Endometrium (tissue), 2 donors: ENCODE results near the gene GIMAP8.
A peak's percentile ranks its signal among the peaks of the same experiment; 100 is the strongest.
"Not testable (repeated sequence)": the region's sequence is repeated elsewhere in the genome, so short reads cannot be mapped to it uniquely, and the experiment has no call there.

ENCODE experiments used
- FAIRE-seq: peaks from 2 replicates; lab custom pipeline; 2012; peaks lifted over from hg19 to GRCh38; lab: Jason Lieb, UNC
- donor health status: control.
- donor health status: control.

The GIMAP8 gene

DNA sequence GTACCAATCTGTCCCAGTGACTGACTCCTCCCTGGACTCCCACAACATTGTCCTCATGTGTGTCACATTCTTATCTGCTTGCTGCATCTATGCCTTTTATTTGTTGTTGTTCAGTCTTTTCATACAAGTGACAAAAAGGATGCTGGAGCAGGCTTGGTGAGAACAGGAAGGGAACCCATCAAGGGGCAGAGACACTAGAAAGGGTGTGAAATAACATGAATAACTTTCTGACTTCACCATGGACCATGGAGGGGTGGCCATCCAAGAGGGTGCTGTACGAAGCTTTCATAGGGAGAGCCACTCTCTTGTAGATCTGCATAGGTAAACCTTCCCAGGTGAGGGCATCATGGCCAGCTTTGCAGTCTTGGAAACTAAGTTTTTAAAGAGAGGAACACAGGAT lies 14.5 kb downstream of the GIMAP8 start:
- FAIRE-seq: no peak

DNA sequence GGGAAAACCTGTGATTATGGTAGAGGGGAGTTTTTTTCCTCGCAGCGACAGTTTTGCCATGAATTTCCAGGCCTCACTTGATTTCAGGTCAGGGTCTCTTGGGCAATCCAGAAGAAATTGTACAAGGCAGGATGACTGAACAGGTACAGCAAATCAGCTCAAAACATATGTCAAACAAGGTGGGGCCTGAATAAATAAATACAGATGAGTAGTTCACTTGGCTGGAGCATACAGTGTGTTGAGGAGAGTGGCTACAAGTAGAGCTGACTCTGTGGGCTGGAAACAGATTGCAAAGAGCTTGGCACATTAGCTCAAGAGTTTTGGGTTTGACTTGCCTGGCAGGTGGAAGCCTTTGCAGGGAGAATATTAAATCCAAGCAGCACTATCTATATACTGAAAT lies 15.0 kb downstream of the GIMAP8 start:
- no peak for FAIRE-seq

DNA sequence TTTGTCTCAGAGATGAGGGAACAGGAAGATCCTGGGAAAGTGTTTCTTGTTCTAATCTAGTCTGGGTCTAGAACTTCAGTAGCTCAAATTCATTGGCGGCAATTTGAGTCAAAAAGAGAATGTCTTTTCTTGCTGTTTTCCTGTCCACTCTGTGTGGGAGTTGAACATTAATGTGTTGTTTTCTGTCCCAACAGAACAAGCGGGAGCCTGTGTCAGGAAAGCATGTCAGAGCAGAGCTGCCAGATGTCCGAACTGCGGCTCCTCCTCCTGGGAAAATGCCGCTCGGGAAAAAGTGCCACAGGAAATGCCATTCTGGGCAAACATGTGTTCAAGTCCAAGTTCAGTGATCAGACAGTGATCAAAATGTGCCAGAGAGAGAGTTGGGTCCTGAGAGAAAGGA lies 16.0 kb downstream of the GIMAP8 start:
- FAIRE-seq: no peak

DNA sequence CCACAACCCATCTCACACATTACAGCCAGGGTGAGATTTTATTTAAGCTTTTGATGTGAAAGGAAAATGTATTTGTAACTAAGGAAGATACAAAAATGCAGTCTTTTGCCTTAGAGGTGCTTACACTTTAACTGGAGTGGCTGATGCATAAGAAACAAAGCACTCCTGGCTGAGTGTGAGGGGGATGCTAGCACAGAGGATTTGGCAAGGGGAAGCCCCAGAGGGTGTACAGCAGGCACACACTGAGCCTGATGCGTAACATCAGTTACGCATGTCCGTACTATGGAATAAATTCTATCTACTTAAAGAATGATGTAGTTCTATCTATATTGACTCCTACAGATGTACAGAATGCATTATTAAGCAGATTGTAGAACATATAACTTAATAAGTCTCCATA lies 17.8 kb downstream of the GIMAP8 start:
- FAIRE-seq: no peak

DNA sequence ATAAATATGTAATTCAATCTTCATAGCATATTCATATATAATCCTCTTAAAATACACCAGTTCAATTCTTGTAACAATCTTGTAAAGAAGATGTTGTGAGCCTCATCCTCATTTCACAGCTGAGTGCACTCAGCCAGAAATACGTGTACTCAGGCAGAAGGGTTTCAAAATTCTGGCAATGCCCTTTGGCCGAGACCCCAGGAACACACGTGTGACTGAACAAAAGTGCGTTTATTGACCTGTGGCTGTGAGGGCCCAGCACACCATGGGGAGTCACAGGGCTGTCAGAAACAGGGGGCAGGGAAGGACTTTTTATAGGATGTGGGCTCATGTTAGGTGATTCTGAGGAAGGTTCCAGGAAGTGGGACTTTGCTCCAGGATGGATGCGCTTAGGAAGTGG lies 21.5 kb downstream of the GIMAP8 start:
- FAIRE-seq: no peak

DNA sequence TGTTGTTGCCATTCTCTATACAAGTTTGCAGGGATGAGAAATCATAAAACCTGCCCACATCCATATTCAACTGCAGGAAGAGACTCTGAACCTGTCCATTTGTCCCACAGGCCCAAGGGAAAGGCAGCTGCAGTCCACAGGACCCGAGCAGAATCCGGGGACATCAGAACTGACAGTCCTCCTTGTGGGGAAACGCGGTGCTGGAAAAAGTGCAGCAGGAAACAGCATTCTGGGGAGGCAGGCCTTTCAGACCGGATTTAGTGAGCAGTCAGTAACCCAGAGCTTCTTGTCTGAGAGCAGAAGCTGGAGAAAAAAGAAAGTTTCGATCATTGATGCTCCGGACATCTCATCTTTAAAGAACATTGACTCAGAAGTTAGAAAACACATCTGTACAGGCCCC lies 23.5 kb downstream of the GIMAP8 start:
- no peak for FAIRE-seq

DNA sequence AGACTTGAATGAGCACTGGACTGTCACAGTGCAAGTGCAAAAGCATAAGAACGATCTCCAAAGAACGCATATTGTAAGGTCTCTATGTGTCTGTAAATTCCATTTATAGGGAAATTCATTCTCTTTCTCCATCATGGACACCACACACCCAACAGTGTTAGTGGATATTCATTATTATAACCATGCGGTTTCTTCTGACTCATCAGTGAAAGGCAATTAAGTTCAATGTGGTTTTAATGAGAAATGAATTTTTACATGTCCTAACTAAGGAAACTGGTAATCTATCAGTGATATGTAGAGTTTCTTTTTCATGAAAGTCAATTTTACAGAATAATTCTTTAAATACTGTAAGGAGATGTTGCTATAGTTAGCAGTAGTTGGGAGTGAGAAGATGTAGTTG lies 25.9 kb downstream of the GIMAP8 start:
- FAIRE-seq: no peak

DNA sequence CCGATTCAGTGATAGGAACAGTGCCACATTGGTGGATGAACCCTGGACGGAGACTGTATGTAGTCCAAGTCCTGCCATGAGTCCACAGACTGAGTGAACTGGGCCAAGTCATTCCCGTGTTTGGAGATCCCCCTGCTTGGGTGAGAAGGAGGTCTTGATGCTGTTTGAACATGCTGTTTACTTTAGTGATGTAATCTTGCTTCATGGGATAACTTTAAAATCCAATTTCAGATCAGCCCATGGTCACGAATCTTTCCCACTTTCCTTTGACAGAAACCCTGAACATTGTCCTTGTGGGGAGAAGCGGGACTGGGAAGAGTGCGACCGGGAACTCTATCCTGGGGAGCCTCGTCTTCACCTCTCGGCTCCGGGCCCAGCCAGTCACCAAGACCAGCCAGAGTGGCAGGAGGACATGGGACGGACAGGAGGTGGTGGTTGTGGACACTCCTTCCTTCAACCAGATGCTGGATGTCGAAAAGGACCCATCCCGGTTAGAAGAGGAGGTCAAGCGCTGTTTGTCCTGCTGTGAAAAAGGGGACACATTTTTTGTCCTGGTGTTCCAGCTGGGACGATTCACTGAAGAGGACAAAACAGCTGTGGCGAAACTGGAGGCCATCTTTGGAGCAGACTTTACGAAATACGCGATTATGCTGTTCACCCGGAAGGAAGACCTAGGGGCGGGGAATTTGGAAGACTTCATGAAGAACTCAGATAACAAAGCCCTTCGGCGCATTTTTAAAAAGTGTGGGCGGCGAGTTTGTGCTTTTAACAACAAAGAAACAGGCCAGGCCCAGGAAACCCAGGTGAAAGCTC lies 26.6 kb downstream of the GIMAP8 start:
- FAIRE-seq: no peak

DNA sequence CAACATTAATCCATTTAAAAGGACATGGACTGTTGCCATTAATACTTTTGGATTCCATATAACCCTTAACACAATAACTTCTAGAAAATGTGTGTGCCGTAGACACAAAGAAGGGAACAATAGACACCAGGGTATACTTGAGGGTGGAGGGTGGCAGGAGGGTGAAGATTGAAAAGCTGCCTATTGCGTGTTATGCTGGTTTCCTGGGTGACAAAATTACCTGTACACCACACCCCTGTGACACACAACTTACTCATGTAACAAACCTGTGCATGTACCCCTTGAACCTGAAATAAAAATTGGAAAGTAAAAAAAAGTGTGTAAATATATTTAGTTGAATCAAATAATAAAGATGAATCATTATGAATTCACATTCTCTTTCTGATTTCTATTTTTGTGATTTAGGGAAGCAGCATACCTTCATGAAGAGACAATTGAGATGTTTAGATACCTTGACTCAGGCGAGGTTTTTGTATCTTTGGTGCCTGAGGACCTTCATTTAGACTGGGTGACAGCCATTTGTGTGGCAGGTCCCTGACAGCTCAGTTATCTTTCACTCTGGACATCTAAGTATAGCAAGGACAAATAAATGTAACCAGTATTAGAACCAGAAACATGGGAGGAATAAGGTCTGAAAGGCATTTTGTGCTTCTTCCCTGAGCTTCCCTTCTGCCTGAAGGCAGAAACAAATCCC lies 28.7 kb downstream of the GIMAP8 start:
- FAIRE-seq: no peak

DNA sequence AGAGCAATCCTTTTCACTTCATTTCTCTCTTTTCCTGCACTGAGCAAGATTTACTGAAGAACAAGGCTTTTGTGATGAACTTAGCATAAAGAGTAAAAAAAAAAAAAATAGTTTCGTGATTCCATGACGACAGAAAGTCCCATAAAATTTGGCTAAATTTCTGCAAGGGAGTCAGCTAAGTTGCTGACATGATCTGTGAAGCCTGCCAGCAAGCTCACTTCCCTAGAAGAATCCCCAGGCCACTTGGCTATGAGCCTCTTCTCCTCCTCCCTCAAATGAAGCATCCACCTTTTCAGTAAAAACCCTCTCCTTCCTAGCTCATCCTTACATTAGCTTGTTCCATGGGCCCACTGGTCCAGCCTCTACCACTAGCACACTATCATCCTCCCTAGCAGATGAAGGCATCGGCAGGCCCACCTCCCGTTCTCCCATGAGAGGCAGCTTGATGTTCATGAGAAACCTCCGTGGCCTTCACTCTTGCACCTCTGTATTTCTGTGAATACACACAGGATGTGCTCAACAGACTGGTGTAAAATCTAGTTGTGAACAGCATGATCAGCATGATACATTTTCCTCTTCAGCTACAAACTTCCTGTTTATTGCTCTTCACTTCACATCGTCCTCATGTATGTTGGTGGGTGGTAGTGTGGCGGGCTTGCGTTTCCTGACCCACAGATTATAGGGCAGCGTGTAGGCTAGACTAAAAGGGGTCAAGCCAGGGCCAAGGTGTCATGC lies 30.9 kb downstream of the GIMAP8 start:
- FAIRE-seq: no peak

DNA sequence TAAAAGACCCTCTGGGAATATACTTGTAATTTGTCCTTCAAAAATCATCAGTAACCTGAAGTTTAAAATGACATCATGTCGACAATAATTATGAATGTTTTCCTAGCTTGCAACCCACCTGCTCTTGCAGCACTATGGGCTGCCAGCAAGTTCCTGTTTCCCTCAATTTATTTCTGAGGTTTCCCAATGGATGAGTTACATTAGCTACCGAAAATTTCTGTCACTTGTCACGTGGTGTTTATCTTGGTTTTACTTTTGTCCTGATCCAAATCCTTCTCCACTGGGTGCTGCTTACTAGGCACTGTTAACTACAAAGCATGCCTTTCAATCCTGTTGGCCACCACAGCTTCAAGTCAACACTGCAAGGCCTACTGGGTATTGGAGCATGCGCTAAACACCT lies 31.5 kb downstream of the GIMAP8 start:
- no peak for FAIRE-seq

DNA sequence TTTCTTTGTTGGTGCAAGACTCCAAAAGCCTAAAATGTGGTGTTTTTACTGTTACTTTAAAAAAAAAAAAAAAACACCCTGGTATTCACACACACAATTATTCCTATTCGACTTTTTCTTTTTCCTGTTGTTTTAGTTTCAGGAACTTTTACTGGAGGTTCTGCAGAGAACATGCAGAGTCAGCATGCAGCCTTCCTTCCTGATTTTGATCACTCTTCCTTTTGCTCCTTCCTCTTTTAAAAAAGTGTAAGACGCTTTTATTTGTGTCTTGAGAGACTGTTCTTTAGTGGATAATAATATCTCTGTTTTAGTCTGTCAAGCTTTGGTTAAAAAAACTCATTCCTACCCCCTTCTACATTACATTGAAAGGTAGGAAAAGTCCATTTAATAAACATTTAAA lies 33.1 kb downstream of the GIMAP8 start:
- peak; percentile 50 for FAIRE-seq

DNA sequence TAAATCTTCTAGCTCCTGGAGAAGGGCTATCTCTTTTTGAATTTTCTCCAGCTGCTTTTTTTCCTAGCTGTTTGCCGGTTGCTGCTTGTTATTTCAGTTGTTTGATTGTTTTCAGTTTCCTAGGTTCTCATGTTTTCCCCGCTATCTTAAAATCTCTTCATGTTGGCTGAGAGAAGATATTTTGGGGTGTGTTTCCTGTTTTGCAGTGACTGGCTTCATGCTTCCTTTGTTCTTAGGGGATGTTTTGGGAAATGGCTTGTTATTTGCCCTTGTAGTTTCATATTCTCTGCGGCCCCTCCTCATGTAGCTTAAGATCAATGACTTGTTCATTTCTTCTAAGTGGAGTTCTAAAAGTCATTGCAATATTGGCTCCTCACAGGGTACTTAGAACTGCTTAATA lies 33.6 kb downstream of the GIMAP8 start:
- peak; percentile 94 for FAIRE-seq

DNA sequence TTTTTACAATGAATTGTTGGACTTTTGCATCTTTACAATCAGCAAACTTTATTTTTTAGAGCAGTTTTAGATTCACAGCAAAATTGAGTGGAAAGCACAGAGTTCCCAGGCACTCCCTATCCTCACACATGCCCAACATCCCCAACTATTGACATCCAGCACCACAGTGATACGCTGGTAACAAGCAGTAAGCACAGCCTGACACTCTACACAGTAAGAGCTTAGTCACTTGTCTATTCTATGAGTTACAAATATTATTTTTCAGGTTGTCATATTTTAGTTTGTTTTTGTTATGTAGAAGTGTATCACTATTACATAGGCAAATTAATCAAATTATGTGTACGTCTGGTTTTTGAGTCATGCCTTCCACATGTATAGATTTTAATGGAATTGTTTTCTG lies 37.2 kb downstream of the GIMAP8 start:
- no peak for FAIRE-seq

DNA sequence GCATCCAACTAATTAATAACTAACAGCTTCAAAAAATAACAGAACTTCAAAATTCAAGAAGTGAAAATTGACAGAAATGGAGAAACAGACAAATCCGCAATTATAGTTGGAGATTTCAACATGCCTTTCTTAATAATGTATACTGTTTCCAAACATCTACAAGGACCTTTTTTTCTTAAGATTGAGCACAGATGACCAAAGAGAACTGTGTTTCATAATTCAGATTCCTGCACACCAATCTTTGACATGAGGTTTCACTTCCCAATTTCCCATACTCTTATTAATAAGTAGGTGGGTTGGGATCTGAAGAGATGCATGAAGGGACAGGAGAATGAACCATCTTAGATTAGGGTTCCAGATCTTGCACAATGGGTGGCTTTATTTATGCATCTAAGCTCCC lies 39.4 kb downstream of the GIMAP8 start:
- no peak for FAIRE-seq

DNA sequence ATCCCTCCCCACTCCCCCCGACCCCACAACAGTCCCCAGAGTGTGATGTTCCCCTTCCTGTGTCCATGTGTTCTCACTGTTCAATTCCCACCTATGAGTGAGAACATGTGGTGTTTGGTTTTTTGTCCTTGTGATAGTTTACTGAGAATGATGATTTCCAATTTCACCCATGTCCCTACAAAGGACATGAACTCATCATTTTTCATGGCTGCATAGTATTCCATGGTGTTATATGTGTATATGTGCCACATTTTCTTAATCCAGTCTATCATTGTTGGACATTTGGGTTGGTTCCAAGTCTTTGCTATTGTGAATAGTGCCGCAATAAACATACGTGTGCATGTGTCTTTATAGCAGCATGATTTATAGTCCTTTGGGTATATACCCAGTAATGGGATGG lies 43.0 kb downstream of the GIMAP8 start:
- FAIRE-seq: not testable (repeated sequence)

DNA sequence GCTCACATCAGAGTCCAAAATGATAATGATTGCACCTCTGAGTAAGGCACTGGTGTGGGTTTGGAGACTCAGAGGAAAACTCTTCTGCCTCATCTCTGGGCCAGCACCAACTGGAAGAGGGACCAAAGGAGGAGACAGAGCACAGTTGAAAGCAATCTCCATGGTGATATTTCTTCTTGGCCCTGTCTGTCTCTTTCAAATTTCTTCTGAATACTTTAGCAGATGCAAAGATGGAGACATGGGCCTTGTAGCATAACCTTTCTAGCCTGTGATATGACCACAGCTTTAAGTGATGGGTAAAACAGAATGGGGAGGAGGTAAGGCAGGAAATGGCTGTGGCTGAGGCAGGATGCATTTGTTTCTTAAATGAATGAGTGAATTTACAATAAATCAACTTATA lies 52.1 kb downstream of the GIMAP8 start:
- FAIRE-seq: no peak

DNA sequence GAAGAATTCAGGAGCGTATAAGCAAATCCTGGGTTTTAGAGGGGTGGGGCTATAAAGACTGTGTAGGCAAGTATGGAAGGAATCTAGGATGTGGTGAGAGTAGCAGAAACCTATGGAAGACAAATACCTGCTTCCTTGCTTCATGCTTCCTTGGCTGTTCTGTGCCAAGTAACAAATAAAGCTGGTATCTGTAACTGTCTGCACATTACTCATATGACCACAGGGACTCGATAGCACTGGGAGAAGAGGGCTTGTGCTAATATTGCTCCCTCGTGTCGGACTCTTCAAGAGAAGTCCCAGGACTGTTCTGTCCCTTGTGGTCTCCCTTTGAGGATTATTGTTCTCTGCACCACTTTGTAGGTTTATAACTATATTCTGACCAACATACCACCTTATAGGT lies 52.7 kb downstream of the GIMAP8 start:
- FAIRE-seq: no peak

DNA sequence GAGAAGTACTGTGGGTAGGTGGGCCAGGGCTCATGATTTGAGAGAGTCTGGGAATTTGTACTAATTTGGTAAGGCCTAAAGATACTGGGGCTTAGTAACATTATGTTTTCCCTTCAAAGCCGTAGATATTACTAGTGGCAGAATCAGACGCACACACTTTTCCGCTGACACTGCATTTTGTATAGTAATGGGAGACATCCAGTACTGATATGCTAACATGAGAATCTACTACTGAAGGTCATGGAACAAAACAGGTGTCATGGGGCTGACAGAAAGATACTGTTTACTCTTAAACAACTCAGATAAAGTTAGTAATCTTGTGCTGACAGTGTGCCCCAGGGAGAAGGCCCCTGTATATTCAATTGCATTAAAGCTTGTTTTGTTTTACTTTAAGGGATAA lies 53.2 kb downstream of the GIMAP8 start:
- no peak for FAIRE-seq

DNA sequence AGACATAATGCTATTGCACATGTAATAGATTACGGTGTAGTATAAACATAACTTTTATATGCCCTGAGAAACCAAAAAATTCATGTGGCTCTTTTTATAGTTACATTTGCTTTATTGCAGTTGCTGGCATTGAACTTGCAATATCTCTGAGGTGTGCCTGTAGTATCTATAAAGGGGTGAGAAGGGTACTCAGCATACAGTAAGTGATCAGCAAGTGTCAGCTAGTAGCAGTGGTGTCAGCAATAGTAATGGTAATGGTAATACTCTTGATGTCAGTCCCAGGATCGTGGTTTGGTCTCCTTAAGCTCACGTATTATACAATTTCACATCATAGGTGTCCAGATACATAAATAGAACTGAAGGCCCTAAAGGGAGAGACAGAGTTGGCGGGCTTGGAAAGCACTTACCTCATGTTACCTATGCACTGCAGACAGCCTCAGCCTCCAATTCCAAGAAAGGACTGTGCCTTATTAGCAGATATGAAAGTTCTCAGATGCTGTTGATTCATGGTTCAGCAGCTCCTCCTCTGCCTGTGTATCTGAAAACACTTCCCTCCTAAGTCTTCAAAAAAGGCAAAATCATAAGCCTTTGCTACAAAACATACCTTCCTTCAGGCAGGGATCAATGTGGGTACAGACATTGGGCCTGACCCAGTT lies 57.6 kb downstream of the GIMAP8 start:
- no peak for FAIRE-seq

DNA sequence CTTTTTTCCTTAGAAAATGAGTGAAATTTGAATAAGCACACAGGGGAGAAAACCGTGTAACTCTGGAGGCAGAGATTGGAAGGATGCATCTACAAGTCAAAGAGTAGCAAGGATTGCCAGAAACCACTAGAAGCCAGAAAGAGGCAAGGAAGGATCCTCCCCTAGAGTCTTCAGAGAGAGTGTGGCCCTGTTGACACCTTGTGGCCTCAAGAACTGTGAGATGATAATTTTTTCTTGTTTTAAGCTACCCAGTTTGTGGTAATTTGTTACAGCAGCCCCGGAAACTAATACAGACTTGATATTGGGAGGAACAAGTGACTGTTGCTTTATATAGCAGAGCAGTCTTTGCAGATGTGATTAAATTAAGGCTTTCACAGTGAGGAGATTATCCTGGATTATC lies 60.6 kb downstream of the GIMAP8 start:
- no peak for FAIRE-seq

DNA sequence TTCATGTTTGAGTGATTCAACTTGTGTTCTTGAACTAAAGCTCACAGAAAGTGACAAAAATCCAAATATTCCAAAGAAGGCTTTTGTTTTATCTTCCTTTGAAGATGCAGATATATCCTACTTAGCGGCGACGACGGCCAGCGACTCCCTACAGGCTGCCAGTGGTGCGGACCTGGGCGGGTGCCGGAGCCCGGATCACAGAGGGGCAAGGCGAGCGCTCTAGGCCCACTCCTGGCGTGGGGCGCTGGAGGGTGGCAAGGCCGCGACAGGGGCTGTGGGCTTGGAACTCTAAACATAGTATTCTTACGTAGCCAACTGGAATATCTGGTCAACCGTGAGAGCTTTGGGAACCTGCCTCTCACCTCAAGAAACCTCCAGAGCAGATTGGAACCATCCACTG lies 63.3 kb downstream of the GIMAP8 start:
- no peak for FAIRE-seq

DNA sequence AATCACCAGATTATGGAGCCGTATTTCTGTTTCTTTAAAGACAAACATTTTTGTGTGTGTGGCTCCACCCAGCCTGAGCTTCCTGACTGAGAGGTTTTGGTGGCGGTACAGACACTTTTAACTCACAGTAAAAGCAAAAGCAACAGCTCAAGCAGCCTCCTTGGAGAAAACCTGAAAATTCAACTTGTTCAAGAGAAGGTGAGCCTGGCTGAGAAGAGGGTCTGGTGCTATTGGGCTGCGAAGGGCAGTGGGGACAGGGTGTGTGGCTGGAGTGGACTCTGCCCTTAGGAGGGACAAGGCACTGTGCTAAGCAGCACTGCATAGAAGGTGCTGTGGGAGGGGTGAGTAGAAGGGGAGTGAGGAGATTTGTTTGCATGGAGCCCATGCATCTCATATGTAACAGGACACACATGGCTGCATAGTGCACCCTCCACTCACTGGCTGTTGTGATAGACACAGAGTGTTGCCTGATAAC lies 64.4 kb downstream of the GIMAP8 start, which contains the start of gene GIMAP7:
Gene GIMAP7 (plus strand): TSS at position 125 of the 475 bp plus-strand sequence. CDS start 5,103 bp downstream, outside the sequence.
- FAIRE-seq: no peak
